Epithelial cell of alveolus of lung (primary cell): ENCODE data around the gene PKD2. TPM values are rescaled to one million over a fixed set of nuclear protein-coding genes. Genes with fewer than 3 reads are reported as not detected.

ENCODE experiments used
- total RNA-seq: library from RNA; depleted of rRNA; stranded (reverse); fragments of >200 nt; gene quantifications from 2 replicates; pipeline ENCODE4 v1.2.1, GENCODE V29; 2015

PKD2 gene
- total RNA-seq, result 18.1 and 21.2 TPM in 2 replicates

GRCh38 chr4:88007304-88008121, at the start of gene PKD2:
Gene PKD2 (plus strand): TSS chr4:88007635. CDS start chr4:88007734, 99 bp downstream.

GRCh38 chr4:87975466-87975865, 32.0 kb upstream of the PKD2 start, which contains the start of gene SPP1:
Gene SPP1 (plus strand): TSS chr4:87975714. CDS start chr4:87976896, 1,182 bp downstream.

Other genes with a start within 250 kb of the PKD2 start
- not detected in 2 replicates for gene IBSP, start 208.1 kb upstream of the PKD2 start, total RNA-seq
- gene MEPE, start 174.7 kb upstream of the PKD2 start, total RNA-seq, result not detected in 2 replicates
- gene SPP1, start 31.9 kb upstream of the PKD2 start, total RNA-seq, result 0.78 TPM in 1 of 2 replicates, not detected in the other
- gene ABCG2, start 151.0 kb downstream of the PKD2 start, total RNA-seq, result 0.08 and 1.0 TPM in 2 replicates